ENCODE results near the gene E2F1.

DNA sequence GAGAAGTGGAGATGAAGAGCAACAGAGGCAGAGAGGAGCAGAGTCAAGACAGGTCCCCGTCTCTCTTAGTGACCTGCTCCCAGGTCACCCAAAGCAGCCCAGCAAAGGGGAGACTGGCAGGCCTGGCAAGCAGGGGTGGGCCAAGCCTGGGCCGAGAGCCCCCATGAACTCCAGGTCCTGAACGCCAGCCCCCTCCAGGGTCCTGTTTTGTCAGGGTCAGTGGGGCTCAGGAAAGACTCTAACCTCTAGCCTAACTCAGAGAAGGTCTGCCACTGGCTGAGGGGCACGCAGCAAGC lies 13.1 kb downstream of the E2F1 start:
- TF ChIP-seq CTCF (IDR thresholded peaks at IDR 0.05; ENCODE audit: low read depth, low read length, poor library complexity, severe bottlenecking) = no peak
- no peak for TF ChIP-seq EZH2phosphoT487 (IDR thresholded peaks at IDR 0.05; ENCODE audit: borderline replicate concordance, low read length)

All from DOHH2 (cell line).